GM03348 (cell line): ENCODE measurements around the gene LONRF2.
A peak's percentile ranks its signal among the peaks of the same experiment; 100 is the strongest.

Experiments used
- DNase-seq: peaks from one replicate; pipeline ENCODE4 v3.0.0; 2012; ENCODE audit warnings: low spot score

The LONRF2 gene

DNA sequence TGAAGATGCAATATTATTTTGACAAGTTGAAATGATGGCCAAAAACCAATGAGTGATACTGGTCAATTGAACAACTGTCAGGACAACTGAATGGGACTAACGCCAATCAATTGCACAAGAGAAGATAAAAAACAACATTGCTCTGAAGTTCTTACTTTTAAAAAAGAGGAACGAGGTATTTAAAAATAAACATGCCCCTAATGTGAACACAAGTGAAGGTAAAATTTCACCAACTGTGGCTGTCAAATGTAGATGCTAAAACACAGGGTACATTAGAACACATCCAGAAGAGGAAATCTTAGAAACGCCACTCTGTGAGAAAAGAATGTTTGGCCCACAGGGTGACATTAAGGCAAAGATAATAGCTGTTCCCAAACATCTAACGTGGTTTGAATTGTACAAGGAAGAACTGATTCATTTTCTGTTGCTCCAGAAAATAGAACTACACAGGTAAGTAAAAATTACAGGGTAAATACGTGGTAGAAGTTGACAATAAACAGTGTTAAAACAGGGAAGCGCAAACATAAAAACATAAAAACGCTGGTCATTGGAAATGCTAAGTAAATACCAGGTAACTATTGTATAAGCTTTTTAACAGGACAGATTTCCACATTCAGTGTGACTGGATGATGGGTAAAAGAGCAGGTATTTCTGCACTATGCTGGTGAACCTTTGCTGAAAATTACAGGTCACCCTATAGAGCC, 20.3 kb downstream of the LONRF2 start:
- DNase-seq = no peak

DNA sequence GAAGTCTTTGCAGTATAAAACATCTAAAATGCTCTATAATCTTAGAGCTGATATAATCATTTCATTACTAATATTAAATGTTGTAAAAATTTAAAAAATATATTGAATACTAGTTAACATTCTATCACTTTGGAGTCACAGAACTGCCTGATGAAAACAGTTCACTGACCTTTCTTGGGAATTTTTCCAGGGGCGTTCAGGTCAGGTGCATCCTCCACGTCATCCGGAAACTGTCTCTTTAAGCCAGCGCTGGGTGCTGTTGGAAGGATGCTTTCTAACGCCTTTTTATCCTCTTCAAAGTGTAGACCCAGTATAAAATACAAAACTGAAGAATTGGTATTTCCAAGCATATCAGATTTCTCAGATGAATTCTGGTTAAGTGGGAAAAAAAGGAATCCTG, 22.8 kb downstream of the LONRF2 start:
- DNase-seq = no peak

DNA sequence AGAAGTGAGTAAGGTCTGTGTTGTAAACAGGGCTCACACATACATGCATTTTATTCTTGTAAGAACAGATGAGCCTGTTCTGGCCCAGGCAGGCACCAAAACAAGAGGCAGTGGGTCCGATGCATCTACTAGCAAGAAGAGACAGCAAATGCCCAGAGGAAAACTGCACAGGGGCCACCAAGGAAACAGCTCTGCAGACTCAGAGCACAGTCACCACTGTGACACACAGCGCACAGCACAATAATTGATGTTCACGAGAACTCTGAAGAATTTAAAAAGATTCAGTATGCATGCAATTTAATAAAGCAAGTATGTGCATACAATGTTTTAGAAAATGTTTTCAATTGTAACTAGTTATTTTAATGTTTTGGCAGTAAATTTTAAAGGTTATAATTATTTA, 24.8 kb downstream of the LONRF2 start:
- DNase-seq = no peak

DNA sequence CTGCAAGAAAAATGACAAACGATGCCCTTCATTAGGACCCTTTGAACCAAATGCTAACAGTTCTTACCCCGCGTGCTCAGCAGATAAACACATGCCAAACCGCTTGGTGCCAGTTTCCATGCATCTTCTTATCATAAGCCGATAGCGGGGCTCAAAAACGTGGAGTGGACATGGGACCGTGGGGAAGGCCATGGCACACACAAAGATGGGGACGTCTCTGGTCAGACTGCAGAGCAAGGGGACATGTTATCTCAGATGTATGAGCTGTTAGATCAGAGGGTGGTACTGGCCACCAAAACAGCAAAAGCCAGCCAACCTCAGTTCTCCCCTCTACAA, 28.2 kb downstream of the LONRF2 start:
- DNase-seq = no peak

DNA sequence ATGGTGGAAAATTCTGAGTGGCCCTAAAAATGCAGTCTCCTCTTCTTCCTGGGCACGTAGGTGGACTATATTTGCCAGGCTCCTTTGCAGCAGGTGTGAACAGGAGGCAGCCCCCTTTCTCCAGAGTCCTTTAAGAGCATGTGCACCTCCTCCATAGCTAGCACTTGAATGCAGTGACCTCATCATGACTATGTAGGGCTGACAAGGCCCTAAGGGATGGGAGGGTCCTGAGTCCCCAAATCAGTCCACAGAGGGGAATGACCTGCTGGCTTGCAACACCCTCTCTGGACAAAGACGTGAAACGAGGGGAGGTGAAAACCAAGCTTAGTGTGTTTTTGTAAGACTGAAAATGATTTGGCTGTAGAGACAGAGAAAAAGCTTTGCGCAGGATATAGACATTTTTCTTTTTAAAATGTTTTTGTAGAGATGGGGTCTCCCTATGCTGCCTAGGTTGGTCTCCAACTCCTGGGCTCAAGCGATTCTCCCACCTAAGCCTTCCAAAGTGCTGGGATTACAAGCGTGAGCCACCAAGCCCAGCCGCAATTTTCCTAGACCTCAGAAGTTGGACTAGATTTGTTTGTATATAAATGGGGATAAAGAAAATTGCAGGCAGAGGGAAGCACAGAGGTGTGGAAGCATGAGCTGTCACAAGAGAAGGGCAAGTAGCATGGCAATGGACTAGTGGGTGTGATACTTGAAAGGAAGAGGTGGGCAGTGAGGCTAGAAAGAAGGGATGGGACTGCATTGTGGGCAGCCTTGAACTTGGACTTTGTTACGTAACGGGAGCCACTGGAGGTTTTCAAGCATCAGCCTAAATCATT, 28.8 kb downstream of the LONRF2 start:
- no peak for DNase-seq

DNA sequence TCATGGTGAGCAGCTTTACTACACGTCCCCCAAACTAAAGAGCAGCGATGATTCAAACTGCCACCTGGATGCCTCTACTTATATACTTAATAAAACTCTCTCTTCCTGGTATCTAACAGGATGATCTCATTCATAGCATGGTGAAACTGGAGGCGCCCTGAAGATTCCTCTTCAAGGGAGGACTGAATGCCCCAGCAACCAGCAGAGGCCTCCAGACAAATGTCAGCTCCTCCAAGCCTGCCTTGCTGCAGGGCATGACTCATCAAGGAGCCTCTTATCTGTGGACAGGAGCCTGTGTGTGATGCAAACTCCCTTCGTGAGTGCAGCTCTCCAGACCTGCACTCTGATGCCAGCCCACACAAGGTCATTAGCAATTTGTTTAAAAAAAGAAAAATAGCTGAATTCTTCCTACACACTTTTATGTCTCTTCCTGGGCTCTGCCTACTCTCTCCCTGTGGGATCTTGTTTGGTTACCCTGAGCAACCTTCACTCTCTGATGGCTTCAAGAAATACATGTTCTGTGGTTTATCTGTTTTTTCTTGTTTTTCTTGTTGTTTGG, 30.2 kb downstream of the LONRF2 start:
- peak; percentile 58 for DNase-seq

GRCh38 chr2:100291152-100291970, 30.9 kb downstream of the LONRF2 start:
- peak; percentile 78 for DNase-seq

- no peak for DNase-seq
These were observed 31.6 kb downstream of the LONRF2 start for GRCh38 chr2:100290718-100291151.

DNA sequence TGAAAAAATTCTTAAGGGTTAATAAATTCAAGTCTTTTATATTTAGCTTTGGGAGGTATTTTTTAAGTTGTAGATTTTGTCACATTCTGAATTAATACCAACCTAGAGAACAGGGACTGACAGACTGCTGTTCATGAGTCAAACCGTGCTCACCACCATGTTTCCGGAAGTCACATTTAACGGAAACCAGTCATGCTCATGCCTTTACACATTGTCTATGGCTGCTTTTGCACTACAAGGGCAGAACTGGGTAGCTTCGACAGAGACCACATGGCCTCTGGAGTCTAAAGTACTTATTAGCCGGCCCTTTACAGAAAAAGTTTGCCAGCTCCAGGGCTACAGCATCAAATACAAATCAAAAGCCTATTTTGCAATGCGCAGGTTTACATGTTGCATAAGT, 33.3 kb downstream of the LONRF2 start:
- DNase-seq = no peak

DNA sequence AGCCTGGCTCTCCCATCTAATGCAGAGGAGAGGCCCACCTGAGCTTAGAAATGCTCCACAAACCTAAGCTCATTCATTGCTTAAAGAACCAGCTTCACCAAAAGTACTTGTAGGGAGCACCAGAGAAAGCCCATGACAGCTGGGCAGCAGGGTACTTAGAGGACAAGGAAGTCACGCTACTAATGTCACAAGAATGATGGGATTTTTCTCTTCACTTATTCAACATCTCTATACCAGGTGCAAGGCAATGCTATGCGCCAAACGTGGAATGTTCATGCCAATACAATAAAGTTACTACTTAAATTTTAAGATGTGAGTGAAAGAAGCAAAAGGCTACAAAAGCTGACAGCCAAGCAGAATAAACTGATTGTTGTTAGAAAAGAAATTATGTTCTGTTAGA, 36.0 kb downstream of the LONRF2 start:
- DNase-seq = no peak

DNA sequence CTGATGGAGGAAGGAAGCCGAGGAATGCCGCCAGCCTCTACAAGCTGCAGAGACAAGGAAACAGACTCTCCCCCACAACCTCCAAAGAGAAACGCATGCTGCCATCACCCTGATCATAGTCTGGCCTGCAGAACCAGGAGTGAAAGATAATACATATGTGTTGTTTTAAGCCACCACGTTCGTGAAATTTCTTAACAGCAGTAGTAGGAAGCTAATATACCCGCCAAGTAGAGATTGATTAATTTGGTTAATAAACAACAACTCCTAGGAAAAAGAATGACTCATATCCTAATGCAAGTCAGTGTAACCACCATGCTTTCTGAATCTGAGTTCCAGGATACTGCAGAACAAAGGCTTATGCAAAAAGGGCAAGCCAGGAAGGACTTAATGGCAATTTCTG, 36.6 kb downstream of the LONRF2 start:
- no peak for DNase-seq

DNA sequence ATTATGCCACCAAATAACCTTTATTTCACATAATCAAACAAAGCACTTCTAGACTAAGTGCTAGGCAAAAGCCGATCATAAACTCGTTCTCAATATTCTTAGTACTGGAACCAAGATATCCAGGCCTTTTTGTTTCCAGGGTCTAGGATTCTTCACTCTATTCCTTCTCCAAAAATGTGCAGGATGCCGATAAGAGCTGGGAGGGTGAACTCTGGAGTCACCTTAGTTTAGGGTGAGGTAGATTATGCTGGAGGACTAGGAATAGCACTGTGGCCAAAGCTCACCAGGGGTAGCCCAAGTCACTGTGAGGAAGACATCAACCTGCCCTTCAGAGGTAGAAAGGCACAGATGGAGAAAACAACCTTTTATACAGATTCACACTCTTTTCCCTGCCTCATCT, 37.3 kb downstream of the LONRF2 start:
- DNase-seq = no peak

DNA sequence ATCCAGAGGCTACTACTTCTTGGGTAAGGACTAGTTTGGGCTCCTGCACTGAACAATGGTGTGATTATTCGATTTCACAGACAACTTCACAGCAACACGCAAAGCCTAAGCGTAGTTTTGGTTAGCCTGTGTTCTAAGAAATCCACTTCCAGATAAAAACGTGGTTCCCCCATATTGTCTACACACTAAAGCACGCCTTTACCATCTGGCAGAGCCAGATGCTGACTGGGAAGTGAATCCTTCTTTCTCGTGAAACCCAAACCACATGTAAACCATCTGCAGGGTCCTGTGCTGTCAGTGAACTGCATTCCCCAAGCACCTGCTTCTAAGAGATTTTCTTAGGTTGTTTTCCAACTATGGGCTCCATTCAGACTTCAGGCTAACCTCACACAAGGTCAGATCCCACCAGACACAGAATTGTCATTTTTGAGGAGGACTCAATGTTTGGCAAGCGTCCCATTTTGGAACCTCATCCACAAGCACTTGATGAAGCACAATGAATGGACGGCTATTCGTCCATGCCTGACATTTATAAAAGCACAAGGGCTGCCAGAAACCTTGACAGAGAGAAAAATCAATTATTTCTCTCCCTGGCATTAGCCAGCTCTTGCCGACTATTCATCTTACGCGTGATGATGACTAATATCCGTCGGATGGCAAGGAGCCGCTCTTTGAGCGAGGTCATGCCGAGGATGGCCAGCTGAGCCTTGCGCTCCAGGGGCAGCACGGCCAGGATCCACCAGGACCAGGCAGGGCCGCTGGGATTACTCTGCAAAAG, 38.4 kb downstream of the LONRF2 start:
- DNase-seq = no peak

- DNase-seq = no peak
These were observed 40.5 kb downstream of the LONRF2 start for GRCh38 chr2:100281521-100282438.

GRCh38 chr2:100279586-100280534, 42.4 kb downstream of the LONRF2 start:
- no peak for DNase-seq

GRCh38 chr2:100278986-100279385, 43.3 kb downstream of the LONRF2 start:
- DNase-seq = no peak

DNA sequence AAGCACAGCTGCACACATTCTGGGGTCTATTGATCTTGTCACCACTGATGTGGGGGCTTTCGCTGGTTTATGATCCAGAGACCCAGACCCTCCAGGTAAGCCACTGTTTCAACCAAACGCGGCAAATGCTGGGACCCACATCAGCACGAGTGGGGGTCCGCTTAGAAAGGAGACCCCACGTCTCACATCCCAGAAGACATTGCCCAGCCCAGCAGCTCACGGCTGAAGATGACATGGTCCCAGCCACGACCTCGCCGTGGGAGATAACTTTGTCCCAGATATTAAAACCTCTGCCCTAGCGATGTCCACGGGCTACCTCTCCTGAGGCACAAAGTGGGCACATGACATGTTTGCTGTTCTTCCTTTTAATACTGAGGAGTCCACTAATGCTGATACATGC, 43.8 kb downstream of the LONRF2 start:
- no peak for DNase-seq

DNA sequence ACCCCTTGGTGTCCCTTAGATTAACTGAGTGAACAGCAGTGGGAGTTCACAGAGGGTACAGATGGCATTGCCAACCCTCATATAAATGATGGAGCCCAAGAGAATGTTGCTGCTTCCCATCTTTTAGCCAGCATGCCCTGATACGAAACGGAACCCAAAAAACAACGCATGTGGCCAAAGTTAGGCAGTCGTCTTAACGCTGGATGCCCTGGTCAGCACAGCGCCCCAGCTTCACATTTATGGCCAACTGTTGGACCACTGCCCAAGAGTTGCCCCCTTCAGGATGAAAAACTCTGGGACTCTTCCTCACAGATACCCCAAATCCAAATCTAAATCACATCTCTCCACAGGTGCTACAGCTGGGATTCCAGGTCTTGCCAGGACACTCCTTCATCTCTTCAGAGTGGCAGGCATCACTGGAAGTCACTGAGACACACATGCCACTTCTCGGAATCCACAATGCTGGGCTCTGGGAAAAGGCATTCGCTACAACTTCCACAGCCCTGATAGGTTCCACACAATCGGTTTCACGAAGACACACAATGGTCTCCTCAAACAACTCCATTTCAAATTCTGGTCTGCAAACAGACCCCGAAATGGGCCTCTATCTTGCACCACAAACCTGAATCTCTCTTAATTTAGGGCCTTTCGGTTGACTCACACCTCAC, 44.6 kb downstream of the LONRF2 start:
- DNase-seq = no peak

DNA sequence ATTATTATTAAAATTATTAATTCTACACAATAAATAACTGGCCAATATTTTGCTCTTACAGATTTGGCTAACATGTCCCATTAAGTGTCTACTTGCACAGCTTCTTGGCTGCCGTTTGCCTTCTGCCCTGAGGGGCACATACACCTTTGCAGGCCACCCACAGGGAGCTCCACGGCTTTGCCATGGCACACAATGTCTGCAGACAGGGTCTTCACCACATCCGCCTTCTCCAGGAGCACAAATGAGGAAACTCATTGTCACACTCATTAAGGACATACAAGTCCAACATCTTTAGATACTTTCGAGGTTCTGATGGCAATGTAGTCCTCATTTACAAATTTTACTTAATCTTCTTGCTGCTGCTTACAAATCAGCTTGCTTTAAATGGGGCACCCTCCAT, 45.6 kb downstream of the LONRF2 start:
- no peak for DNase-seq
